ENCODE measurements around the gene ANKS1B. TPM values are rescaled to one million over a fixed set of nuclear protein-coding genes. Genes with fewer than 3 reads are reported as not detected.

The ANKS1B gene
- total and polyA plus RNA-seq, 10 of the 15 experiments (the other 5 are each of a cell fraction or from before 2014, with no cell fraction given), result 0.16 to 1.3 (median 0.82) TPM; not detected in 7

DNA sequence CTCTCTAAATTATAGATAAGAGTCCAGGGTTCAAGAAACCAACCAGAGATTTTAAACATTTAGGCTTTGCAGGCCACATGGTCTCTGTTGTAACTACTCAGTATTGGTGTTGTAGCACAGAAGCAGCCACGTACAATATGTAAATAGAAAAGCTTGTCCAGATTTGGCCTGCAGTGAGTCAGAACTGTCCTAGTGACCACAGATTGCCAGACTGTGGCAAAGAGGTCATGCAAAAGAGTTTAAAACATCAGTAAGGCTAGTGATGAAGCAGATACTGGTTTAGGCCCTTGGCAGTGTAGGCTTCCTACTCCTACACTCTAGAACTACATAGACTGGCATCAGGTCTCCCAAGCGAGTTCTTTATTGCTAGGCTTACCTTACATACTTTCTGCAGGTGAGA is 454.8 kb downstream of the ANKS1B start (continued):
- TF ChIP-seq NFYB (IDR thresholded peaks at IDR 0.05; ENCODE audit: insufficient read depth, low read depth, low read length) (no peak), NR2C2 (IDR thresholded peaks at IDR 0.05; ENCODE audit: borderline replicate concordance, control insufficient read depth, insufficient read length, low read depth) (no peak), YBX1 (IDR thresholded peaks at IDR 0.05) (no peak), CTCF (IDR thresholded peaks at IDR 0.05 in 2 of 3, conservative IDR thresholded peaks at IDR 0.05 in 1 of 3; ENCODE audit: control insufficient read depth in 2 of 3, extremely low read depth in 1 of 3, insufficient read depth in 1 of 3, low read depth in 3 of 3, low read length in 3 of 3) (no peak), RB1 (IDR thresholded peaks at IDR 0.05; ENCODE audit: borderline replicate concordance) (no peak), SPI1 (IDR thresholded peaks at IDR 0.05; ENCODE audit: borderline replicate concordance, insufficient read depth, low read depth, low read length) (no peak), BMI1 (IDR thresholded peaks at IDR 0.05; ENCODE audit: borderline replicate concordance) (no peak), SUZ12 (IDR thresholded peaks at IDR 0.05; ENCODE audit: unreplicated experiment) (no peak), NR2F1 (conservative IDR thresholded peaks at IDR 0.05) (peak; percentile 85), JUND (IDR thresholded peaks at IDR 0.05; ENCODE audit: low read depth, low read length) (peak; percentile 68; the same call in 1 of the 2 replicates), TAF1 (IDR thresholded peaks at IDR 0.05; ENCODE audit: borderline replicate concordance, low read depth, low read length) (no peak), PAX8 (IDR thresholded peaks at IDR 0.05) (no peak), RAD51 (IDR thresholded peaks at IDR 0.05) (no peak), MAX (IDR thresholded peaks at IDR 0.05; ENCODE audit: low read depth, low read length) (no peak), TARDBP (IDR thresholded peaks at IDR 0.05; ENCODE audit: borderline replicate concordance) (no peak), STAT3 (IDR thresholded peaks at IDR 0.05; ENCODE audit: low read depth, low read length) (no peak), NFXL1 (IDR thresholded peaks at IDR 0.05; ENCODE audit: borderline replicate concordance) (no peak), RCOR1 (conservative IDR thresholded peaks at IDR 0.05; ENCODE audit: low read depth, low read length) (no peak), STAT1 (conservative IDR thresholded peaks at IDR 0.05) (no peak), IRF4 (IDR thresholded peaks at IDR 0.05; ENCODE audit: low read depth, low read length) (peak; percentile 81), EGR1 (IDR thresholded peaks at IDR 0.05; ENCODE audit: borderline replicate concordance in 1 of 2, low read depth in 2 of 2, low read length in 2 of 2) (no peak)
- TF ChIP-seq, protein P1, sequence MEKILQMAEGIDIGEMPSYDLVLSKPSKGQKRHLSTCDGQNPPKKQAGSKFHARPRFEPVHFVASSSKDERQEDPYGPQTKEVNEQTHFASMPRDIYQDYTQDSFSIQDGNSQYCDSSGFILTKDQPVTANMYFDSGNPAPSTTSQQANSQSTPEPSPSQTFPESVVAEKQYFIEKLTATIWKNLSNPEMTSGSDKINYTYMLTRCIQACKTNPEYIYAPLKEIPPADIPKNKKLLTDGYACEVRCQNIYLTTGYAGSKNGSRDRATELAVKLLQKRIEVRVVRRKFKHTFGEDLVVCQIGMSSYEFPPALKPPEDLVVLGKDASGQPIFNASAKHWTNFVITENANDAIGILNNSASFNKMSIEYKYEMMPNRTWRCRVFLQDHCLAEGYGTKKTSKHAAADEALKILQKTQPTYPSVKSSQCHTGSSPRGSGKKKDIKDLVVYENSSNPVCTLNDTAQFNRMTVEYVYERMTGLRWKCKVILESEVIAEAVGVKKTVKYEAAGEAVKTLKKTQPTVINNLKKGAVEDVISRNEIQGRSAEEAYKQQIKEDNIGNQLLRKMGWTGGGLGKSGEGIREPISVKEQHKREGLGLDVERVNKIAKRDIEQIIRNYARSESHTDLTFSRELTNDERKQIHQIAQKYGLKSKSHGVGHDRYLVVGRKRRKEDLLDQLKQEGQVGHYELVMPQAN (conservative IDR thresholded peaks at IDR 0.05), result no peak
- TF ChIP-seq, protein P2, sequence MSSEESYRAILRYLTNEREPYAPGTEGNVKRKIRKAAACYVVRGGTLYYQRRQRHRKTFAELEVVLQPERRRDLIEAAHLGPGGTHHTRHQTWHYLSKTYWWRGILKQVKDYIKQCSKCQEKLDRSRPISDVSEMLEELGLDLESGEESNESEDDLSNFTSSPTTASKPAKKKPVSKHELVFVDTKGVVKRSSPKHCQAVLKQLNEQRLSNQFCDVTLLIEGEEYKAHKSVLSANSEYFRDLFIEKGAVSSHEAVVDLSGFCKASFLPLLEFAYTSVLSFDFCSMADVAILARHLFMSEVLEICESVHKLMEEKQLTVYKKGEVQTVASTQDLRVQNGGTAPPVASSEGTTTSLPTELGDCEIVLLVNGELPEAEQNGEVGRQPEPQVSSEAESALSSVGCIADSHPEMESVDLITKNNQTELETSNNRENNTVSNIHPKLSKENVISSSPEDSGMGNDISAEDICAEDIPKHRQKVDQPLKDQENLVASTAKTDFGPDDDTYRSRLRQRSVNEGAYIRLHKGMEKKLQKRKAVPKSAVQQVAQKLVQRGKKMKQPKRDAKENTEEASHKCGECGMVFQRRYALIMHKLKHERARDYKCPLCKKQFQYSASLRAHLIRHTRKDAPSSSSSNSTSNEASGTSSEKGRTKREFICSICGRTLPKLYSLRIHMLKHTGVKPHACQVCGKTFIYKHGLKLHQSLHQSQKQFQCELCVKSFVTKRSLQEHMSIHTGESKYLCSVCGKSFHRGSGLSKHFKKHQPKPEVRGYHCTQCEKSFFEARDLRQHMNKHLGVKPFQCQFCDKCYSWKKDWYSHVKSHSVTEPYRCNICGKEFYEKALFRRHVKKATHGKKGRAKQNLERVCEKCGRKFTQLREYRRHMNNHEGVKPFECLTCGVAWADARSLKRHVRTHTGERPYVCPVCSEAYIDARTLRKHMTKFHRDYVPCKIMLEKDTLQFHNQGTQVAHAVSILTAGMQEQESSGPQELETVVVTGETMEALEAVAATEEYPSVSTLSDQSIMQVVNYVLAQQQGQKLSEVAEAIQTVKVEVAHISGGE (CRISPR knock-in tag; IDR thresholded peaks at IDR 0.05), result no peak
- TF ChIP-seq, protein P3, sequence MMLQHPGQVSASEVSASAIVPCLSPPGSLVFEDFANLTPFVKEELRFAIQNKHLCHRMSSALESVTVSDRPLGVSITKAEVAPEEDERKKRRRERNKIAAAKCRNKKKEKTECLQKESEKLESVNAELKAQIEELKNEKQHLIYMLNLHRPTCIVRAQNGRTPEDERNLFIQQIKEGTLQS (IDR thresholded peaks at IDR 0.05; ENCODE audit: borderline replicate concordance, extremely low read depth, low read depth, low read length), result no peak
